ENCODE measurements around the gene ICOSLG. TPM values are rescaled to one million over a fixed set of nuclear protein-coding genes. Genes with fewer than 3 reads are reported as not detected.
A peak's percentile ranks its signal among the peaks of the same experiment; 100 is the strongest.
"Not testable (repeated sequence)": the region's sequence is repeated elsewhere in the genome, so short reads cannot be mapped to it uniquely, and the experiment has no call there.

Gene ICOSLG
- total RNA-seq, 4 donors from 2014 or later: 0.54 to 2.9 (median 1.3) TPM

DNA sequence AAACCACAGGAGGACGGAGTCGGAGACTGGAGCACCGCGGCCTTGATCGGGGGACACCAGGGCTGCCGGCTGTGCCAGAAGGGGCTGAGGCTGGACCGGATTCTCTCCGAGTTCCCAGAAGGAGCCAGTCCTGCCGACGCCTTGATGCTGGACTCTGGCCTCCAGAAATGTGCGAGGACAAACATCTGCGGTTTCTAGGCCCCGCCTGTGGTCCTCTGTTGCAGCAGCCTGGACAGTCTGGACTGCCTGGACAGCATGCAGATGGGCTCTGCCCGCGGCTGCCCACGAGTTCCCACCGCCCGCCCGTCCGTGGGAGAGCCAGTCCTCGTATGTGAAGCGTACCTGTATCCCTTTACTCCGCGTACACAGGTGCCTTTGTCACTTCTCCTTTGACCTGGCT, 34.6 kb downstream of the ICOSLG start:
- DNase-seq; H3K4me3 ChIP-seq (replicated peaks in 1 of 3); intact Hi-C loops (cut with DNase I); H3K36me3 ChIP-seq; H3K27ac ChIP-seq; H3K27me3 ChIP-seq; H3K4me1 ChIP-seq; H3K9me3 ChIP-seq: not testable (repeated sequence)
- no CpG with 5 or more reads among the region's 24 CpGs for WGBS, 2 donors

DNA sequence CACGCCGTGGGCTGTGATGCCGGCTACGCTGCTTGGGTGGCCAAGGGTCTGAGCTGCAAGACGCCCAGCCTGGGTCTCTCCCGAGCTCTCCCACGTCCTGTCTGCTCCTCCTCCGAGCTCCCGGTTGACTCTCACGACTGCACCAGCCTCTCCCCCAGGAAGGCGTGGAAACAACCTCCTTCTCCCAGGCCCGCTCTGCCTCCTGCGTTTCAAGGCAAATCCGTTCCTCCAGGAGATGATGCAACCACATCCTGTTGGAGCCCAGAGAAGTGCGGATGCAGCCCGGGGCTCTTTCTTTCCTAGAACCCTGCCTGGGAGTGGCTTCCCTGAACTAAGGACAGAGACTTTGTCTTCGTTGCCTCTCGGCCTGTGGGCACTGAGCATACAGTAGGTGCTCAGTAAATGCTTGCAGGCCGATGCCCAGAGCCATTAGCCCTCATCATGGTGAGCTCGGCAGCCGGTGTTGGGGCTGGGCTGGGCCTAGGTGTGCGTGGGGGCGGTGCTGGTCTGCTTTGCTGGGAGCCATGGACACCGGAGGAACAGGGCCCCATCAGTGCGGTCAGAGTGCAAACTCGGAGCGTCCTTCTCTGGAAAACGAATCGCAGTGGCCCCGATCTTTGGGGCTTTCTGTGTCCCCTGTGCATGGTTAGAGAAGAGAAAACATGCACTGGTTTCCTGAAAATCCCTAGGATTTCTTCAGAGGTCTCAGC, 38.0 kb downstream of the ICOSLG start:
- H3K4me1 ChIP-seq; H3K27me3 ChIP-seq; H3K36me3 ChIP-seq; intact Hi-C loops (cut with DNase I); H3K4me3 ChIP-seq (replicated peaks in 1 of 3); DNase-seq; H3K9me3 ChIP-seq; H3K27ac ChIP-seq: not testable (repeated sequence)
- WGBS, 2 donors: no CpG with 5 or more reads among the region's 30 CpGs

- intact Hi-C loops (cut with DNase I); H3K27me3 ChIP-seq; H3K36me3 ChIP-seq; H3K27ac ChIP-seq; H3K9me3 ChIP-seq; H3K4me1 ChIP-seq; DNase-seq; H3K4me3 ChIP-seq (replicated peaks in 1 of 3): not testable (repeated sequence)
- whole genome bisulfite sequencing, 2 donors: 89 to 93% methylated on average over 11 of the region's 11 CpGs
Measured at GRCh38 chr21:44199997-44200396, 40.7 kb downstream of the ICOSLG start.

- Histone ChIP-seq H3K27me3 (no peaks in the 10 kb centered on the region), H3K4me3 (replicated peaks in 1 of 3) (no peak overlapping the region), H3K9me3 (no peaks in the 10 kb centered on the region), H3K4me1 (no peaks in the 10 kb centered on the region), H3K27ac (no peak overlapping the region), H3K36me3 (no peaks in the 10 kb centered on the region)
- intact Hi-C loops (cut with DNase I): no loop called here
- TF ChIP-seq CTCF (IDR thresholded peaks at IDR 0.05) (no peak), POLR2A (IDR thresholded peaks at IDR 0.05) (no peak)
- no peak for DNase-seq
- 84 to 86% methylated on average over 15 of the region's 15 CpGs for WGBS, 2 donors
Measured at GRCh38 chr21:44199448-44199847, 41.3 kb downstream of the ICOSLG start.

DNA sequence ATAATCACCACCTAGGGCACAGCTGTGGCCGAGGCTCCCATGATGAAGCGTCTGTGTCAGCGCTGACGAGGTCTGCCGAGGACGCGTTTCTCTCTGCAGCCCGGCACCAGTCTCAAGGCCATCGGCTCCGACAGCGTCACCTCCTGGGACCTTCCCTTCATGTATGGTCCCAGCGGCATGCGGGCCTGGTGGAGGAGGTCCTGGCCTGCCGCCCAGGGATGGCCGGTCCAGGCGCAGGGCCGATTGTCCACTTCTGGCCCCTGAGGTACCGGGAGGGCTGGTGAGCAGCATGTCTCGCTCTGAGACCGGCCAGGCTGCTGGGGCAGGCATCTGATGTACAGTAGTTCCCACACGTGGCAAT, 43.6 kb downstream of the ICOSLG start:
- no CpG with 5 or more reads among the region's 21 CpGs for WGBS, 2 donors
- H3K9me3 ChIP-seq; H3K36me3 ChIP-seq; H3K27ac ChIP-seq; intact Hi-C loops (cut with DNase I); H3K27me3 ChIP-seq; H3K4me1 ChIP-seq; DNase-seq; H3K4me3 ChIP-seq (replicated peaks in 1 of 3): not testable (repeated sequence)

DNA sequence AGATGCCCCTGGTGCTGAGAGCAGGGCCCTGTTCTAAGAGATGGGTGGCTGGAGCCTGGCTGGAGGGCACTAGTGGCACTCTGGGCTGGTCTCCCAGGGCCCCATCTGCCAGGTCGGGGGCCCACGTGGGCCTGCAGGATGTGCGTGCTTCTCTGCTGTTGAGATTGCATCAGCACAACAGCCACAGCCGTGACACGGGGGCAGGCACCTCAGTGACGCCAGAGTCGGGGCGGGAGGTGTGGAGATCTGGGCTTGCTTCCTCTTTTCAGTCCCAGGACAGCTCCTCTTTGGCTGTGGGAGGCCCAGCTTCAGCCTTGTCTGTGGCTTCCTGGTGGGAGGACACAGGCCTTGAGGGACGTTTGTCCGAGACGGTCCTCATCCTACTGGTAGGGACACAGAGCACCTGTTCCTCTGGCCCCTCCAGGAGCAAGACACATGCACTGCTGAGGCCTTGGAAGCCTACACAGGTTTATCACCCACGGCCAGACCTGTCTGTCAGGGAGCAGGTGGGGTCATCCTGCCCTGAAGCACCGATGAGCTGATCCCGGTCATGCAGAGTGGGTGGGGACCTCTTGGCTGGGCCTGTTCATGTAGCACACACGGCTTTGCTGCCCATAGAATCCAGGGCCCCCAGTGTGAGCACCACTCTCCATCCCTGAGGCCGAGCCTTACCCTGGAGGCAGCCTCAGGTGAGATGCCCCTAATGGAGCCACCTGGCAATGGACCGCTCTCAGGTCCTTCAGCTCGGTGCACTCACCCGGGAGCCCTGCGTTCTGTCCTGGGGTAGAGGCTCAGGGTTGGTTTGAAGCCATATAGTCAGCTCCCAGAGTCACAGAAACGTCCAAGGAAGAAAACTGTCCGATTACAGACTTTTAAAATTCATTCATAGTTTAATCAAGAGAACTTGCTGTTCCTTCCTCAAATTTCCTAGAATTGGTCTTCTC, 44.3 kb downstream of the ICOSLG start:
- H3K9me3 ChIP-seq; intact Hi-C loops (cut with DNase I); H3K36me3 ChIP-seq; H3K4me1 ChIP-seq; H3K4me3 ChIP-seq (replicated peaks in 1 of 3); H3K27ac ChIP-seq; H3K27me3 ChIP-seq: not testable (repeated sequence)
- peak in 1 of 2 donors; percentile 34 for DNase-seq
- 80% methylated on average over 1 of the region's 22 CpGs; no CpG with 5 or more reads in 1 of the 2 donors for WGBS, 2 donors

DNA sequence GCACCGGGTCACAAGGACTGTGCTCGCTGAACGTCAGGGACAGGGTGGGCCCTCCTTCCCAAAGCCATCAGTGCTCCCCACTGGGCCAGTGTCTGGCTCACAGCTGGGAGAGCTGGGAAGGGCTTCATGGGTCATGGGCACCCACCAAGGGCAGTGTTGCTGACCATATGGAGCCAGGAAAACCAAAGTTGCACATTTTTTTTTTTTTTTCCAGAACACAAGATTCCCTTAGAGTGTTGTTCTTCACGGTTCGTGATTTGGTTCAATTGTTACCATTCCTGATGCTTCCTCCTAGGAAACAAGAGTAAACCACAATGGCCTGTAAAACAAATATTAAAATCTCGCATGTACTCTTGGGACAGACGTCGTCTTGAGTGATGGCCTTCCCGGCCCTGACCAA, 45.9 kb downstream of the ICOSLG start:
- H3K27me3 ChIP-seq; H3K4me1 ChIP-seq; H3K4me3 ChIP-seq (replicated peaks in 1 of 3); H3K36me3 ChIP-seq; H3K27ac ChIP-seq; H3K9me3 ChIP-seq; DNase-seq; intact Hi-C loops (cut with DNase I): not testable (repeated sequence)
- 58% methylated on average over 3 of the region's 9 CpGs; no CpG with 5 or more reads in 1 of the 2 donors for WGBS, 2 donors

DNA sequence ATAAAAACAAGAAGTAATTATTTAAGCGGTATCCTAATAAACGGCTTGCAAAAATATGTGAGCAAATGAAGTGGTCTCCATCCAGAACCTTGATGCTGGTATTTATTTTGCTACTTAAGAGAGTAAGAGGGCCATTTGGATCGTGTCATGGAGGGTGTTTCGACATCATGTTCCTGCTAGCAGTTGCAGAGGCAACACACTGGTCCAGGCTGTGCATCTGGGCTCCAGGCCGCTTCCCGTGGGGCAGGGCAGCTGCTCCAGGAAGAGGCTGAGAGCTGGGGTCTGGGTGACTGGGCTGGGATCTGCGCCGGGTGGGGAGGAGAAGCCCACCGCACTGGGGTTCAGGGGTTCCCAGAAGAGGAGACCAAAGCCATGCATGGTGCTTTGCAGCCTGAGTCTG, 46.3 kb downstream of the ICOSLG start:
- WGBS, 2 donors: no CpG with 5 or more reads among the region's 9 CpGs
- H3K36me3 ChIP-seq; H3K4me1 ChIP-seq; H3K9me3 ChIP-seq; H3K27me3 ChIP-seq; H3K4me3 ChIP-seq (replicated peaks in 1 of 3); H3K27ac ChIP-seq; intact Hi-C loops (cut with DNase I); DNase-seq: not testable (repeated sequence)

DNA sequence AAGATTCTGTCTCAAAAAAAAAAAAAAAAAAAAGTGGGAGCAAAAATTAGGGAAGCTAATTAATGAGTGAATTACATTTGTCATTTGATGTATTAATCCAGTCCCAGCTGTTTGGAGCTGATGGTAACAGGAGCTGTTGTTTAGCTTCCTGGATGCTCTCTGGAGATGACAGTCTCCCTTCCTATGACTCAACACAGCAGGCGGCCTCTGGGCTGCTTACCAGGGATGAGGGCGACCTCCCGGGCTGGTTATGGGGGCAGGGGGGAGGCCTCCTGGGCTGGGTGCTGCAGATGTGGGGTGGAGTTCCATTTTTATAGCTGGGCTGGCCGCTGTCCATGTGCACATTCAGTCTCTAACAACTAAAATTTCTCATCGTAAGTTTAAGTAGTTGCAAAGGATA, 47.6 kb downstream of the ICOSLG start:
- intact Hi-C loops (cut with DNase I); DNase-seq; H3K27me3 ChIP-seq; H3K4me3 ChIP-seq (replicated peaks in 1 of 3); H3K9me3 ChIP-seq; H3K27ac ChIP-seq; H3K36me3 ChIP-seq; H3K4me1 ChIP-seq: not testable (repeated sequence)
- WGBS, 2 donors: no CpG with 5 or more reads among the region's 5 CpGs

GRCh38 chr21:44190349-44191271, 50.1 kb downstream of the ICOSLG start:
- 84 to 94% methylated on average over 9 of the region's 12 CpGs for WGBS, 2 donors
- DNase-seq; H3K4me1 ChIP-seq; intact Hi-C loops (cut with DNase I); H3K27me3 ChIP-seq; H3K36me3 ChIP-seq; H3K4me3 ChIP-seq (replicated peaks in 1 of 3); H3K9me3 ChIP-seq: not testable (repeated sequence)
- peak overlapping the region in 1 of 3 donors; percentile 10 for H3K27ac ChIP-seq

GRCh38 chr21:44184862-44185261, 55.9 kb downstream of the ICOSLG start:
- intact Hi-C loops (cut with DNase I); H3K36me3 ChIP-seq: not testable (repeated sequence)
- no CpG with 5 or more reads among the region's 7 CpGs for WGBS, 2 donors

More at GRCh38 chr21:44184862-44185261, 55.9 kb downstream of the ICOSLG start:
- not testable (repeated sequence) for H3K4me1 ChIP-seq; H3K9me3 ChIP-seq; DNase-seq; H3K27ac ChIP-seq; H3K4me3 ChIP-seq (replicated peaks in 1 of 3); H3K27me3 ChIP-seq
